ENCODE results near the gene CD163L1. TPM values are rescaled to one million over a fixed set of nuclear protein-coding genes. Genes with fewer than 3 reads are reported as not detected.
"Not testable (repeated sequence)": the region's sequence is repeated elsewhere in the genome, so short reads cannot be mapped to it uniquely, and the experiment has no call there.

Gene CD163L1
- polyA plus RNA-seq, 1 donor: 7.4 TPM

DNA sequence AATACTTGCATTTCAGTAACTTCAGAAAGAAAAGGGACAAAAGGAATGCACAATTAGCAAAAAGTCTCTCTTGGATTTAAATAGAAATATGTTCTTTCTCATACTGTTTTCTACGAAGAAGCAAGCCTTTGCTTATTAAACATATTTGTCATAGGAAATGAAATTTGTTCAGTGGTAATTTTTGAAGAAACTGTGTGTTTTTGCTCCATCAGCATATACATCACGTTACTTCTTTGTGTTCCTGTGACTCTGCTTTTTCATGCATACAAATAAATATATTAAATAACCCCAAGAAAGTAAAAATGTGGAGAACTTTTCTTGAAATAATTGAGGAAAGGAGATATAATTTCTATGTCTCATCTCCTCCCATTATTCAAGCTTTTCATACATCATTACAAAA, 39.7 kb downstream of the CD163L1 start:
- DNase-seq (ENCODE audit: low read depth): no peak

GRCh38 chr12:7403466-7403865, 40.5 kb downstream of the CD163L1 start:
- DNase-seq (ENCODE audit: low read depth): no peak

DNA sequence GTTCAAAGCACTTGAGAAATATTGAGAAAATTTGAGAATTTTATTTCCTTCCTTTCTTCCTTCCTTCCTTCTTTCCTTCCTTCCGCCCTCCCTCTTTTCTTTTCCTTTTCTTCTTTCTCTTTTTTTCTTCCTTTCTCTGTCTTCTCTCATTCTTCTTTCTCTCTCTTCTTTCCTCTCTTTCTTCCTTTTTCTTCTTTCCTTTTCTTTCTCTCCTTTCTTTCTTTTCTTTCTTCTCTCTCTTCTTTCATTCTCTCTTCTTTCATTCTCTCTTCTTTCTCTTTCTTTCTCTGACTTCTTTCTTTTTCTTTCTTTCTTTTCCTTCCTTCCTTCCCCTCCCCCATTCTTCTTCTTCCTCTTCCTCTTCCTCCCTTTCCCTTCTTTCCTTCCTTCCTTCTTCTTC, 44.9 kb downstream of the CD163L1 start:
- DNase-seq (ENCODE audit: low read depth): no peak

GRCh38 chr12:7396418-7396817, 47.5 kb downstream of the CD163L1 start:
- DNase-seq (ENCODE audit: low read depth): no peak

DNA sequence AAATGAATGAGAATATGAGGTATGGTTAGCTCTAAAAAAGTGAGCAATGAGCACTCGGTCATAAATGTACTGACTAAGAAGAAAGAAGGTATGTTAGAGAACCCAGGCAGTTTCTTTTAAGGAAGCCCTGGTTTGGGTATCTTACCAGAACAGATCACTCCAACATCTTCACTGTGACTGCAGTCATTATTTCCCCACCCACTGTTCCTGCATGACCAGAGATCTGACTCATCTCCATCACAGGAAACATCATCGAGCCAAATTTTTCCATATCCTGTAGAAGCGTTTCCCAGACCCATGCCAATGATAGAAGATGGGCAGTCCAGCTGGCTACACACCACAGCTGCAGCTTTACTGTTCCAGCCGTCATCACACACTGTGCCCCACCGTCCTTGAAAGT, 48.0 kb downstream of the CD163L1 start:
- no peak for DNase-seq (ENCODE audit: low read depth)

- no peak for DNase-seq (ENCODE audit: low read depth)
These were observed 56.7 kb downstream of the CD163L1 start for GRCh38 chr12:7387289-7387688.

GRCh38 chr12:7383157-7383556, 60.8 kb downstream of the CD163L1 start:
- no peak for DNase-seq (ENCODE audit: low read depth)

- no peak for DNase-seq (ENCODE audit: low read depth)
These were observed 67.8 kb downstream of the CD163L1 start for GRCh38 chr12:7376196-7376595.

DNA sequence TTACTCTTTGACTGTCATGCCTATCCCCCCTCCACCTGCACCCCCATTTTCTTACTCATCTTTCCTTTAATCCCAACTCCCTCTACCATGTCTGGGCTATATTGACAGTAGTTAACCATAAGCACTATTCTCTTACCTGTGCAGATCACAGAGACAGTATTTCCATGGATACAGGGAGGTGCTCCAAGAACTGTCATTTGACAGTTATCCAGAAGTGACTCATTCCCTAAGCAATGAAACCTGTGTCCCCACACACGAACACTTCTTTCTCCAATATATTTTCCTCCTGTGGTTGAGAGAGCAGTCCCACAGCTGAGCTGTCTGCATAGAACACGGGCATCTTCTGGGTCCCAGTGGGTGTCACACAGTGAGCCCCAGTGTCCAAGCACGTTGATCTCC, 68.8 kb downstream of the CD163L1 start:
- DNase-seq (ENCODE audit: low read depth): no peak

DNA sequence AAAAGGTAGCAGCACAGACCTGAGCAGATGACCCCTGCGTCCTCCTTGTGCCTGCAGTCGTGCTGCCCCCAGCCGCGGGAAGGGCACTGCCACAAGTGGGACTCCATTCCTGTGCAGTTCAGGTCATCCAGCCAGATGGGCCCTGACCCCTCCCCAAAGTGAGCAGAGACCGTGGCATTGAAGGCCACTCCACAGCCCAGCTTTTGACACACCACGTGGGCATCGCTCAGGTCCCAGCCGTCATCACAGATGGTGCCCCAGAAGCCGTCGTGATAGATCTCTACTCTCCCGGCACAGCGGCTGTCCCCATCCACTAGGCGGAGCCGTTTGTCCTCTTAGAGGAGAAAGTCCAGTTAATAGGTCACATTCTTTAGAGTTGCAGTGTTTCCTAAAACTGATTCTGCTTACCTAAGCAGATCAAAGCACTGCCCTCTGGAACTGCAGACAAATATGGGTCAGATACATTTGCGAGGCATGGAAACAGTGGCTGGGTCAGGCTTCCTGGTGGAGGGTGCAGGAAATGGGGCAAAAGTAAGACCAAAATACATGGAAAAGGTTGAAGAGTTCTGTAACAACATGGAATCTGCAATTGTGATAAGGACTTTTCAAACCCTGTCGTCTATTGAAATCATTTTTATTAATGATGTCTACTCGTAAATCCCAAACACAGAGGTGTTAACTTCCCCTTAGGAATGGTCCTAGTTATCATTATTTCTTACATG, 69.4 kb downstream of the CD163L1 start:
- DNase-seq (ENCODE audit: low read depth): no peak

DNA sequence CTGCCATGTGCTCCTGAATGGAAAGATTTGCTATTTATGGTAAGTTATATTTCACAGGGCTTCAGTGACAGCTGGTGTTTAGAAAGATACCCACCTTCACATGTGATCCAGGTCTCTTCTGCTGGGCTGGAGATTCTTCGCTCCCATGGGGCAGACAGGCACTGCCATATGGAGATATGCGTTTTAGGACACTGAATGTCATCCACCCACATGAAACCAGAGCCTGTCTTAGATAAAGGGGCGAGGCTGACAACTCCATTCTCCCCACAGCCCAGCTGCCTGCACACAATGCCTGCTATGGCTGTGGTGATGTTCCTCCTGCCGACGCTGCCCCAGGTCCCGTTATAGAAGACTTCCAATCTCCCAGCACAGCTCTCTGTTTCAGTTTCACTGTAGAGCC, 70.7 kb downstream of the CD163L1 start:
- DNase-seq (ENCODE audit: low read depth): no peak

DNA sequence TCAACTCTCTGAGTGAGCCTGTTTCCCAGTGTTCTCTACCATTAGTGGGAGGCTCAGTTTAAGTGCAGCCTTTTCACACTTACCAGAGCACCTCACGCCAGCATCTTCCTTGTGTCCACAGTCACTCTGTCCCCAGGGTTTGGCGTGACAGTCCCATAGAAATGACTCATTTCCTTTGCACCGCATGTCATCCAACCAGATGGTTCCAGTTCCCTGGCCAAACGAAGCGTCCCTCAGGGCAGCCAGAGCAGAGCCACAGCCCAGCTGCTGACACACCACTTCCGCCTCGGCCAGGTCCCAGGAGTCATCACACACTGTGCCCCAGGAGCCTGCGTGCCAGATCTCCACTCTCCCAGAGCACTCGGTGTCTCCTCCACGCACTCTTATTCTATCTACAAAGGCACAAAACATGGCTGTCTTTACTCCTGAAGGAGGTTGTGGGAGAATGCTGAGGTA, 74.7 kb downstream of the CD163L1 start:
- no peak for DNase-seq (ENCODE audit: low read depth)

GRCh38 chr12:7362734-7363133, 81.2 kb downstream of the CD163L1 start:
- no peak for DNase-seq (ENCODE audit: low read depth)

- no peak for DNase-seq (ENCODE audit: low read depth)
These were observed 82.7 kb downstream of the CD163L1 start for GRCh38 chr12:7361265-7361664.

GRCh38 chr12:7354529-7354928, 89.4 kb downstream of the CD163L1 start:
- DNase-seq (ENCODE audit: low read depth): no peak

DNA sequence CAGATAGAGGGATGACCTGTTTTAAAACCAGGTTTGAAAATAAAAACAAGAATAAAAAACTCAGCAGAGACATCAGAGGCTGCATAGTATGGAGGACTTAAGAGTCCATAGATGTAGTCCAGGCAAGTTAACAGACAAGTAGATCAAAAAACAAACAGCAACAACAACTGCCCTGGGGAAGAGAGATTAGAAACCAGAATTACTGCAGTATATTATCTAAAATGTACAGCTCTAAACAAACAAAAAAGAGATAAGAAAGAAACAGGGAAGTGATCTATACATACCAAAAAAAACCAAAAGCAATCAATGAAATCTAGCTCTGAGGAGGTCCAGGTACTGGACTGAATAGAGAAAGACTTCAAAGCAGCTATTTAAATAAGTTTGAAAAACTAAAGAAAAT, 91.3 kb downstream of the CD163L1 start:
- no peak for DNase-seq (ENCODE audit: low read depth)

DNA sequence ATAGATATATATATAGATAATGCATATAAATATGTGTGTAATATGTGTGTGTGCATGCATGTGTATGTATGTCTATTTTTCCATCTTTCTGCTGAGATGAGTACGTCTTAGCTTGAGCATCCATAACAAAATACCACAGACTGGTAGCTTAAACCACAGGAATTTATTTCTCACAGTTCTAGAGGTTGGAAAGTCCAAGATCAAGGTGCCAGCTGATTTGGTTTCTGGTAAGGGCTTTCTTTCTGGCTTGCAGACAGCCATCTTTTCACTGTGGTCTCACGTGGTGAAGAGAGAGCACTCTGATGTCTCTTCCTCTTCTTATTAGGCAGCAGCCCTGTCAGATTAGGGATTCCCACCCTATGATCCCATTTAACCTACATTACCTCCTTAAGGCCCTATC, 92.8 kb downstream of the CD163L1 start:
- no peak for DNase-seq (ENCODE audit: low read depth)

DNA sequence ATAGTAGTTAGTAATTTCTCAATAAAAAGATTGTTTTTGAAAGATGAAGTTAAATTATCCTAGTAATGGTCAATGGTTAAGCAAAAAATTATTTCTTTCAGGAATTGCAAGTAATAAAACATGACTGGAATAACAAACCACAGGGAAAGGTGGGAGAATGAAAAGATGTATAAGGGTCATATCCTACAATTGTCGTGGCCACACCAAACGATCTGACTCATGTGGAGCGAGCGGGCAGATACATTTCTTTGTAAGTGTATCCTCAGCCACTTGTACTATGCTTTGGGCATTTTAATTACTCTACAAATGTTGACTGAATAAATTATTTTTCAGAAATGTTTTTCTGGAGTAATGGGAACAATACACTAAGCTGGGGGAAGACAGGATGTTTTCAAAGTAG, 94.5 kb downstream of the CD163L1 start:
- no peak for DNase-seq (ENCODE audit: low read depth)

DNA sequence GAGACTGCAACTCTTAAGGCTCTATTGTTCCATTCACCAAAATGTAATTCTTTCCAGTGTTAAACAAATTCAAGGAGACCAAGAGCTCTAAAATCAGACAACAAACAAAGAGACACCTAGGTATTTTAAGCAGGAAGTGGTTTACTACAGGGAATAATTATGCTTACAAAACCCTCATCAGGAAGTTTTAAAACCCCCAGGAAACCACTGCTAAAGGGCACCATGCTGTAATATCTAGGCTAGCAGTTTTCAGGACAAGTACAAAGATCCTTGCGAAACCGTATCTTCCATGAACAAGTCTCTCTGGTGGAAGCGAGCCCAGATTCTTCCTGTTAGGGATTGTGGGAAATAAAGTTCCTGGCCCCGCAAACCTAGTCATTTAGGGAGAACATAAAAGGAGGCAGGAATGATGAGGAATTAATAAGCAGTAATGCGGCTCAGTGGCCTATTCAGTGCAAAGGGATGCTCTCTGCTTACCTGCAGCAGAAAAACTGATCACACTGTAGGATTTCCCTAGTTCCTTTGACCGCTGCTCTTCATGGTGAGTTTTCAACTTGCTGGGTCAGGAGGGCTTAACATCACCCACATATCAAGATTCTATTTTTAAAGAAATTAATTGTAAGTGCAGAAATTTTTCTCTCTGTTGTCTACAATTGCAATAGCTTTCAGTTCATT, 97.3 kb downstream of the CD163L1 start:
- no peak for DNase-seq (ENCODE audit: low read depth)

- DNase-seq (ENCODE audit: low read depth): no peak
These were observed 98.9 kb downstream of the CD163L1 start for GRCh38 chr12:7344833-7345606.

DNA sequence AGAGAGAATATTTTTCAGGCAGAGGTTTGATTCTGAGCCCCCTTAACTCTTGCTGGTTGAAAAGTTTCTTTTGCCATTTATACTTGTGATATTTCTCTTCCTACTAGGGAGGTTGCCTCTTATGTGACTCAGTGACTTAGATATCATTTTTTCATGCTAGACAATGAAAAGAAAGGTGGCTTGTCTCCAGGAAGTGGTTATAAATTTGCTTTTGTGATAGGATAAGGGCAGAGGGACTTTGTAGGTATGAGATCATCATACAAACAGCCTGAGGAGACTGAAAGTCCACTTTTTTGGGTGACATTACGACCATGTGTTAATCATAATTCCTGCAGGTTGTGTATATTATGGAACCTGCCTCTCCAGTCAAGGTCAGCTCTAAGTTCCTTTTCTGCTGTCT, 104.3 kb downstream of the CD163L1 start:
- no peak for DNase-seq (ENCODE audit: low read depth)

- not testable (repeated sequence) for DNase-seq (ENCODE audit: low read depth)
These were observed 106.2 kb downstream of the CD163L1 start for GRCh38 chr12:7337790-7338189.

DNA sequence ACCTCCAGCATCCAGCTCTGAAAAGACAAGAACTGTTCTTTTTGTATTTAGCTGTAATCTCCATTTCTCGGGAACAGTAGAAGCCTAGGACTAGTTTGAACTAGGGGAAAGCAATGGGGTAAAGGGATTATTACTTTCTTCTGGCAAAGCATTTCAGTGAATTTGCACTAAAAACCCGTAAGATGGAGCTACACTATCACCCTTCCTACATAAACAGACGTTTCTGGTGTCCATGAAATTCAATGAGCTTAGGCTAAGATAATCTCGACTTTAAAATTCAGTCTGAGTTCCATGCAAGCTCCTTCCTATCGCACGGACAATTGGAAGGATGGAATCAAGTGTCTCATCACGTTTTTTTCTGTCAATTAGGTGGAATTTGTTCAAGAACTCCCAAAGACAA, 116.0 kb downstream of the CD163L1 start:
- no peak for DNase-seq (ENCODE audit: low read depth)

Measured in forelimb muscle (tissue), 1 donor.